ENCODE results near the gene ZNF616. TPM values are rescaled to one million over a fixed set of nuclear protein-coding genes. Genes with fewer than 3 reads are reported as not detected.
A peak's percentile ranks its signal among the peaks of the same experiment; 100 is the strongest.

The ZNF616 gene
- total RNA-seq, 1 experiment from 2014 or later, result 9.7 TPM

GRCh38 chr19:52120286-52120685 lies 19.5 kb downstream of the ZNF616 start:
- H3K27me3 ChIP-seq (ENCODE audit: insufficient read depth, low read length), result no peaks in the 10 kb centered on the region
- no peak for DNase-seq (ENCODE audit: low read depth, low spot score)
- BruUV-seq (replicated peaks), result no TSS peak
- no peak overlapping the region for H3K4me3 ChIP-seq (replicated peaks in 1 of 2; ENCODE audit: low read depth in 1 of 2, low read length in 2 of 2)
- no peaks in the 10 kb centered on the region; the same call in 1 of the 2 replicates for H3K79me2 ChIP-seq (ENCODE audit: insufficient read depth, low read length)
- H4K20me1 ChIP-seq (ENCODE audit: insufficient read depth), result no peaks in the 10 kb centered on the region
- no peak overlapping the region for H3K4me2 ChIP-seq (ENCODE audit: low read length)
- intact Hi-C loops (cut with micrococcal nuclease), result no loop called here
- H3K36me3 ChIP-seq (ENCODE audit: control insufficient read depth in 1 of 2, insufficient read depth in 2 of 2, low read length in 2 of 2), result peaks cover 10 to 49% of the 10 kb centered on the region in 2 experiments
- CTCF ChIA-PET, result no interaction called here
- RAD21 ChIA-PET (ENCODE audit: low non-redundant PET in 1 of 2, low total read pairs in 2 of 2, uncharacterized antibody in 2 of 2, unreplicated experiment in 2 of 2), result no interaction called here
- ATAC-seq, result no peak
- no peak overlapping the region for H2AFZ ChIP-seq (ENCODE audit: low read depth, low read length, poor library complexity, severe bottlenecking)
- POLR2A ChIA-PET, result no interaction called here
- no peak overlapping the region for H3K9ac ChIP-seq (ENCODE audit: low read length)
- H3K9me3 ChIP-seq (ENCODE audit: control insufficient read depth in 1 of 2, insufficient read depth in 1 of 2, low read depth in 1 of 2, low read length in 2 of 2), result peaks cover 36 to 69% of the 10 kb centered on the region in 2 experiments; a peak in 3 of 4 replicates
- H3K4me1 ChIP-seq (ENCODE audit: control insufficient read depth in 1 of 2, insufficient read depth in 2 of 2, low read length in 2 of 2), result no peaks in the 10 kb centered on the region
- no peaks in the 10 kb centered on the region for H3K9me2 ChIP-seq (ENCODE audit: insufficient read depth)
- TF ChIP-seq ATF3 (IDR thresholded peaks at IDR 0.05), result no peak
- no peak overlapping the region for H3K27ac ChIP-seq (ENCODE audit: low read depth, low read length)

GRCh38 chr19:52115526-52116053 lies 24.1 kb downstream of the ZNF616 start:
- Histone ChIP-seq H3K36me3 (ENCODE audit: control insufficient read depth in 1 of 2, insufficient read depth in 2 of 2, low read length in 2 of 2) (peaks cover 8 to 33% of the 10 kb centered on the region in 2 experiments), H3K4me3 (replicated peaks in 1 of 2; ENCODE audit: low read depth in 1 of 2, low read length in 2 of 2) (no peak overlapping the region), H3K4me1 (ENCODE audit: control insufficient read depth in 1 of 2, insufficient read depth in 2 of 2, low read length in 2 of 2) (no peaks in the 10 kb centered on the region), H3K27me3 (ENCODE audit: insufficient read depth, low read length) (no peaks in the 10 kb centered on the region), H3K9me2 (ENCODE audit: insufficient read depth) (no peaks in the 10 kb centered on the region), H3K9ac (ENCODE audit: low read length) (no peak overlapping the region), H4K20me1 (ENCODE audit: insufficient read depth) (no peaks in the 10 kb centered on the region), H3K79me2 (ENCODE audit: insufficient read depth, low read length) (no peaks in the 10 kb centered on the region), H3K9me3 (ENCODE audit: control insufficient read depth in 1 of 2, insufficient read depth in 1 of 2, low read depth in 1 of 2, low read length in 2 of 2) (peaks cover 54 to 72% of the 10 kb centered on the region in 2 experiments; a peak in 3 of 4 replicates), H3K4me2 (ENCODE audit: low read length) (no peak overlapping the region), H3K27ac (ENCODE audit: low read depth, low read length) (no peak overlapping the region), H2AFZ (ENCODE audit: low read depth, low read length, poor library complexity, severe bottlenecking) (no peak overlapping the region)
- intact Hi-C loops (cut with micrococcal nuclease), result no loop called here
- ATAC-seq (no peak), DNase-seq (ENCODE audit: low read depth, low spot score) (no peak)
- TF ChIP-seq ZNF274 (IDR thresholded peaks at IDR 0.05; ENCODE audit: low read depth, low read length) (peak; percentile 97), TCF7L2 (IDR thresholded peaks at IDR 0.05; ENCODE audit: borderline replicate concordance, extremely low read depth, insufficient read depth, insufficient read length) (no peak)
- BruUV-seq (replicated peaks), result no TSS peak
- ChIA-PET POLR2A (no interaction called here), CTCF (no interaction called here), RAD21 (ENCODE audit: low non-redundant PET in 1 of 2, low total read pairs in 2 of 2, uncharacterized antibody in 2 of 2, unreplicated experiment in 2 of 2) (no interaction called here)

All from HCT116 (cell line).